HEK293 (cell line): ENCODE data around the gene KIF20A.

Source experiments
- SETDB1 ChIP-seq: IDR thresholded peaks from one replicate; pipeline ENCODE4 v1.6.1; 2017; ENCODE audit warnings: mild to moderate bottlenecking, low read length, moderate library complexity, mixed read lengths; ENCODE audit not compliant: insufficient read length
- ZNF146 ChIP-seq: fragments of 450-650 bp; formaldehyde crosslinking; IDR thresholded peaks from 2 replicates; pipeline ENCODE4 v1.5.1; 2016; ENCODE audit warnings: missing biosample characterization, missing genetic modification characterization
- ZNF175 ChIP-seq: fragments of 450-650 bp; formaldehyde crosslinking; IDR thresholded peaks from 2 replicates; pipeline ENCODE4 v1.5.1; 2016; ENCODE audit warnings: missing biosample characterization, missing genetic modification characterization
- TF ChIP-seq, protein P1 (sequence below): fragments of 450-650 bp; formaldehyde crosslinking; IDR thresholded peaks from 2 replicates; pipeline ENCODE4 v1.5.1; 2016; ENCODE audit warnings: missing biosample characterization, missing genetic modification characterization
- TF ChIP-seq, protein P2 (sequence below): fragments of 450-650 bp; formaldehyde crosslinking; IDR thresholded peaks from 2 replicates; pipeline ENCODE4 v1.5.1; 2016; ENCODE audit warnings: missing biosample characterization, missing genetic modification characterization
- TF ChIP-seq, protein P3 (sequence below): fragments of 450-650 bp; formaldehyde crosslinking; IDR thresholded peaks from 2 replicates; pipeline ENCODE4 v1.5.1; 2016; ENCODE audit warnings: missing biosample characterization, missing genetic modification characterization, low read depth

DNA sequence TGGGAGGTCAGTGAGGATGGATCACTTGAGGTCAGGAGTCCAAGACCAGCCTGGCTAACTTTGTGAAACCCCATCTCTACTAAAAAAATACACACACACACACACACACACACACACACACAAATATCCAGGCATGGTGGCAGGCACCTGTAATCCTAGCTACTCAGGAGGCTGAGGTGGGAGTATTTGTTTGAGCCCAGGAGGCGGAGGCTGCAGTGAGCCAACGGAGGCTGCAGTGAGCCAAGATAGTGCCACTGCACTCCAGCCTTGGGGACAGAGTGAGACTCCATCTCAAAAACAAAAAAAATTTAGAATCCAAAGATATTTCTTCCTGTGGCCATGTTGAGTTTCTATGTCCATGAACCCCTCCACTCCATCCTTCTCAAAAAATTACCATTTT is 55.7 kb downstream of the KIF20A start:
- TF ChIP-seq SETDB1: no peak
- TF ChIP-seq, protein P1, sequence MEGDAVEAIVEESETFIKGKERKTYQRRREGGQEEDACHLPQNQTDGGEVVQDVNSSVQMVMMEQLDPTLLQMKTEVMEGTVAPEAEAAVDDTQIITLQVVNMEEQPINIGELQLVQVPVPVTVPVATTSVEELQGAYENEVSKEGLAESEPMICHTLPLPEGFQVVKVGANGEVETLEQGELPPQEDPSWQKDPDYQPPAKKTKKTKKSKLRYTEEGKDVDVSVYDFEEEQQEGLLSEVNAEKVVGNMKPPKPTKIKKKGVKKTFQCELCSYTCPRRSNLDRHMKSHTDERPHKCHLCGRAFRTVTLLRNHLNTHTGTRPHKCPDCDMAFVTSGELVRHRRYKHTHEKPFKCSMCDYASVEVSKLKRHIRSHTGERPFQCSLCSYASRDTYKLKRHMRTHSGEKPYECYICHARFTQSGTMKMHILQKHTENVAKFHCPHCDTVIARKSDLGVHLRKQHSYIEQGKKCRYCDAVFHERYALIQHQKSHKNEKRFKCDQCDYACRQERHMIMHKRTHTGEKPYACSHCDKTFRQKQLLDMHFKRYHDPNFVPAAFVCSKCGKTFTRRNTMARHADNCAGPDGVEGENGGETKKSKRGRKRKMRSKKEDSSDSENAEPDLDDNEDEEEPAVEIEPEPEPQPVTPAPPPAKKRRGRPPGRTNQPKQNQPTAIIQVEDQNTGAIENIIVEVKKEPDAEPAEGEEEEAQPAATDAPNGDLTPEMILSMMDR (tag by site-specific recombination): no peak
- TF ChIP-seq, protein P2, sequence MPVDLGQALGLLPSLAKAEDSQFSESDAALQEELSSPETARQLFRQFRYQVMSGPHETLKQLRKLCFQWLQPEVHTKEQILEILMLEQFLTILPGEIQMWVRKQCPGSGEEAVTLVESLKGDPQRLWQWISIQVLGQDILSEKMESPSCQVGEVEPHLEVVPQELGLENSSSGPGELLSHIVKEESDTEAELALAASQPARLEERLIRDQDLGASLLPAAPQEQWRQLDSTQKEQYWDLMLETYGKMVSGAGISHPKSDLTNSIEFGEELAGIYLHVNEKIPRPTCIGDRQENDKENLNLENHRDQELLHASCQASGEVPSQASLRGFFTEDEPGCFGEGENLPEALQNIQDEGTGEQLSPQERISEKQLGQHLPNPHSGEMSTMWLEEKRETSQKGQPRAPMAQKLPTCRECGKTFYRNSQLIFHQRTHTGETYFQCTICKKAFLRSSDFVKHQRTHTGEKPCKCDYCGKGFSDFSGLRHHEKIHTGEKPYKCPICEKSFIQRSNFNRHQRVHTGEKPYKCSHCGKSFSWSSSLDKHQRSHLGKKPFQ (tag by site-specific recombination): no peak
- TF ChIP-seq ZNF146 (tag by site-specific recombination): no peak
- TF ChIP-seq ZNF175 (tag by site-specific recombination): no peak
- TF ChIP-seq, protein P3, sequence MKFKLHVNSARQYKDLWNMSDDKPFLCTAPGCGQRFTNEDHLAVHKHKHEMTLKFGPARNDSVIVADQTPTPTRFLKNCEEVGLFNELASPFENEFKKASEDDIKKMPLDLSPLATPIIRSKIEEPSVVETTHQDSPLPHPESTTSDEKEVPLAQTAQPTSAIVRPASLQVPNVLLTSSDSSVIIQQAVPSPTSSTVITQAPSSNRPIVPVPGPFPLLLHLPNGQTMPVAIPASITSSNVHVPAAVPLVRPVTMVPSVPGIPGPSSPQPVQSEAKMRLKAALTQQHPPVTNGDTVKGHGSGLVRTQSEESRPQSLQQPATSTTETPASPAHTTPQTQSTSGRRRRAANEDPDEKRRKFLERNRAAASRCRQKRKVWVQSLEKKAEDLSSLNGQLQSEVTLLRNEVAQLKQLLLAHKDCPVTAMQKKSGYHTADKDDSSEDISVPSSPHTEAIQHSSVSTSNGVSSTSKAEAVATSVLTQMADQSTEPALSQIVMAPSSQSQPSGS (tag by site-specific recombination): no peak
